Vagina (tissue), 2 donors: ENCODE results near the gene ALG12. TPM values are rescaled to one million over a fixed set of nuclear protein-coding genes. Genes with fewer than 3 reads are reported as not detected.
A peak's percentile ranks its signal among the peaks of the same experiment; 100 is the strongest.

ENCODE experiments used
- DNase-seq, 2 donors: peaks; one replicate each; pipeline ENCODE4 v3.0.0-alpha.2; 2017; ENCODE audit errors: extremely low spot score in 2 of 2
- H3K27ac ChIP-seq: fragments of 200-600 bp; sonication (generic); one replicate; pipeline ENCODE4 v1.5.1; 2019
- H3K27me3 ChIP-seq: fragments of 200-600 bp; sonication (generic); one replicate; pipeline ENCODE4 v1.5.1; 2019
- H3K36me3 ChIP-seq, 2 donors: fragments of 200-600 bp; sonication (generic); one replicate each; pipeline ENCODE4 v1.5.1; 2017 to 2019
- H3K4me1 ChIP-seq: fragments of 200-600 bp; sonication (generic); one replicate; pipeline ENCODE4 v1.5.1; 2019
- H3K4me3 ChIP-seq, 2 donors: fragments of 200-600 bp; sonication (generic); 1 replicate in 1 of 2; 2 replicates in 1 of 2; pipeline ENCODE4 v1.5.1; 2016 to 2019
- H3K9me3 ChIP-seq: fragments of 200-600 bp; sonication (generic); one replicate; pipeline ENCODE4 v1.5.1; 2019
- CTCF ChIP-seq, 3 experiments: fragments of 450-650 bp in 2 of 3; fragments of 200-600 bp in 1 of 3; sonication (generic) in 1 of 3; IDR thresholded peaks; one replicate each; pipeline ENCODE4 v1.5.1; 2017 to 2019; ENCODE audit warnings: antibody characterized with exemption in 3 of 3, mild to moderate bottlenecking in 2 of 3, moderate library complexity in 2 of 3
- POLR2A ChIP-seq, 2 donors: fragments of 450-650 bp; IDR thresholded peaks; one replicate each; pipeline ENCODE4 v1.6.1; 2017; ENCODE audit warnings: antibody characterized with exemption in 2 of 2, mild to moderate bottlenecking in 2 of 2, moderate library complexity in 2 of 2
- POLR2AphosphoS5 ChIP-seq, 2 donors: sonication (generic); formaldehyde crosslinking; IDR thresholded peaks; one replicate each; pipeline ENCODE4 v1.9.0; 2017; ENCODE audit warnings: antibody characterized with exemption in 2 of 2, mild to moderate bottlenecking in 2 of 2, low read depth in 1 of 2; ENCODE audit not compliant: insufficient read depth in 1 of 2
- intact Hi-C: fragments of 100-400 bp; cut with DNase I; formaldehyde crosslinking; loops from one replicate; pipeline ENCODE4 v1.15.1; 2023
- total RNA-seq: library from RNA; depleted of rRNA; stranded (reverse); fragments of >200 nt; gene quantifications from one replicate; pipeline ENCODE4 v1.2.3, GENCODE V29; 2016

Gene ALG12
- total RNA-seq, 1 donor from 2014 or later: 21.4 TPM

- H3K4me3 ChIP-seq: peak overlapping the region in 1 of 2 donors; percentile 46
- peaks cover 0 to 9% of the 10 kb centered on the region in 2 donors for H3K36me3 ChIP-seq
- H3K4me1 ChIP-seq: peaks cover 41% of the 10 kb centered on the region
- intact Hi-C loops: loop anchor here (10.0 kb wide), 1 partner anchor 265 kb away; no protein-coding TSS in a partner anchor
- TF ChIP-seq POLR2A (IDR thresholded peaks at IDR 0.05) (no peak), CTCF (IDR thresholded peaks at IDR 0.05) (peak; percentile 58 to 96 (median 78))
- no peak overlapping the region for H3K27ac ChIP-seq
- no peak for DNase-seq
- H3K27me3 ChIP-seq: no peaks in the 10 kb centered on the region
- no peaks in the 10 kb centered on the region for H3K9me3 ChIP-seq
These were observed 11.2 kb upstream of the ALG12 start for GRCh38 chr22:49929211-49929979.

DNA sequence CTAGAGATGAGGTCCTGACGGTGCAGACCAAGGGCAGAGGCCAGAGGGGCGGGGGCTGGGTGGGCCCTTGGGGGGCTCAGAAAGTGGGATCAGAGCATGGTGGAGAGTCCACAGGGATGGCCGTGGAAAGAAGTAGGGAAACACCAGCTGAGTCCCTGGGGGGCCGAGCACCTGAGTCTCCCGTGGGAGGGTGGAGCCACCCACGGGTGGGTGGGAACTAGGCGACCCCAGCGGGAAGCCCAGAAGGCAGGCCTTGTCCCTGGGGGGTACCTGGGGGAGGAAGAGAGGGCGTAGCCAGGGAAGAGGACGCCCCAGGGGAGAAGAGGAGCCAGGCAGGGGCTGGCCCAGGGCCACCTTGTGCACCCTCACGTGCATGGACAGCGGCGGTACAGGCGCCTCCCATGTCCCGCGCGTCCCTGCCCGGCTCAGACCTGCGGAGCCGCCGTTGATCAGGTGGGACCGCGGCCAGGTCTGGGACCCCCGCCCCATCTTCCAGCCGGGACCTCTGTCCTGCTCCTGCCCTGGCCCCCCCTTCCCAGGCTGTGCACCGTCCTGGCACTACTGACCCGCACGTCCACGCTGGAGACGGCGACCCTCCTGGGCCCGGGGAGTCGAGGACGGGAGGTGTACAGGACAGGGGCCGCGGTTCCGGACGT lies 10.4 kb upstream of the ALG12 start:
- intact Hi-C loops: loop anchor here (10.0 kb wide), 1 partner anchor 266 kb away; no protein-coding TSS in a partner anchor
- Histone ChIP-seq H3K4me1 (peaks cover 34% of the 10 kb centered on the region), H3K9me3 (no peaks in the 10 kb centered on the region), H3K36me3 (peaks cover 0 to 13% of the 10 kb centered on the region in 2 donors), H3K4me3 (no peak overlapping the region), H3K27me3 (no peaks in the 10 kb centered on the region), H3K27ac (no peak overlapping the region)
- DNase-seq: no peak
- no peak for TF ChIP-seq POLR2AphosphoS5 (IDR thresholded peaks at IDR 0.05; ENCODE audit: insufficient read depth in 1 of 2, low read depth in 1 of 2)
- TF ChIP-seq CTCF (IDR thresholded peaks at IDR 0.05): no peak
- TF ChIP-seq POLR2A (IDR thresholded peaks at IDR 0.05): no peak

GRCh38 chr22:49928185-49928495 lies 9.9 kb upstream of the ALG12 start:
- Histone ChIP-seq H3K27me3 (no peaks in the 10 kb centered on the region), H3K9me3 (no peaks in the 10 kb centered on the region), H3K27ac (no peak overlapping the region), H3K4me3 (no peak overlapping the region), H3K4me1 (peaks cover 29% of the 10 kb centered on the region), H3K36me3 (peaks cover 0 to 18% of the 10 kb centered on the region in 2 donors)
- no peak for TF ChIP-seq CTCF (IDR thresholded peaks at IDR 0.05)
- TF ChIP-seq POLR2A (IDR thresholded peaks at IDR 0.05): no peak
- TF ChIP-seq POLR2AphosphoS5 (IDR thresholded peaks at IDR 0.05; ENCODE audit: insufficient read depth in 1 of 2, low read depth in 1 of 2): no peak
- DNase-seq: no peak
- intact Hi-C loops: loop anchor here (10.0 kb wide), 1 partner anchor 267 kb away; no protein-coding TSS in a partner anchor

- Histone ChIP-seq H3K36me3 (peaks cover 0 to 18% of the 10 kb centered on the region in 2 donors), H3K27ac (no peak overlapping the region), H3K27me3 (no peaks in the 10 kb centered on the region), H3K4me1 (peaks cover 24% of the 10 kb centered on the region), H3K9me3 (no peaks in the 10 kb centered on the region), H3K4me3 (no peak overlapping the region)
- TF ChIP-seq CTCF (IDR thresholded peaks at IDR 0.05): no peak
- no peak for TF ChIP-seq POLR2A (IDR thresholded peaks at IDR 0.05)
- TF ChIP-seq POLR2AphosphoS5 (IDR thresholded peaks at IDR 0.05; ENCODE audit: insufficient read depth in 1 of 2, low read depth in 1 of 2): no peak
- no peak for DNase-seq
- intact Hi-C loops: loop anchor here (10.0 kb wide), 1 partner anchor 267 kb away; no protein-coding TSS in a partner anchor
These were observed 9.4 kb upstream of the ALG12 start for GRCh38 chr22:49927483-49928184.
